ENCODE results near the gene TNFAIP8L1. TPM values are rescaled to one million over a fixed set of nuclear protein-coding genes. Genes with fewer than 3 reads are reported as not detected.

Gene TNFAIP8L1
- total and polyA plus RNA-seq, 2 donors from 2014 or later: 11.5 to 16.0 TPM

DNA sequence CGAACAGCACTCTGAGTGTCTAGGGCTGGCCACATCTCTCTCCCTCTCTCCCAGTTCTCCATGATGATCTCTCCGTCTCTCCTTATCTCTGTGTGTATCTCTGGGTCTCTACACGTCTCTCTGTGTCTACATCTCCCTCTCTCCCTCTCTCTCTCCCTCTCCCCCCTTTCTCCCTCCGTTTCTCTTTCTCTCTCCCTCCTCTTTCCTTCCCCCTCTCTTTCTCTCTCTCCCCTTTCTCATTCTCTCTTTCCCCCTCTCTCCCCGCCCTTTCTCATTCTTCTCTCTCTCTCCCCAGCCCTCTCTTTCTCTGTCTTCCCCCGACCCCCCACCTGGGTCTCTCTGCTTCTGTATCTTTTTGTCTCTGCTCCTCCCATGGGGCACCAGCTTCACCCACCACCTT is 21.3 kb upstream of the TNFAIP8L1 start:
- intact Hi-C loops (cut with DNase I): no loop called here
- Histone ChIP-seq H3K27ac (ENCODE audit: low read depth in 2 of 2, low read length in 2 of 2) (no peak overlapping the region), H3K27me3 (ENCODE audit: control insufficient read depth, insufficient read depth, low read length) (no peaks in the 10 kb centered on the region), H3K9me3 (ENCODE audit: control insufficient read depth in 2 of 3, insufficient read depth in 1 of 3, low read length in 3 of 3) (no peaks in the 10 kb centered on the region), H3K4me1 (ENCODE audit: control insufficient read depth in 2 of 3, insufficient read depth in 2 of 3, low read depth in 1 of 3, low read length in 3 of 3) (no peaks in the 10 kb centered on the region), H3K9ac (ENCODE audit: low read length in 3 of 3) (no peak overlapping the region), H3K4me3 (ENCODE audit: low read length in 3 of 3) (no peak overlapping the region), H3K36me3 (ENCODE audit: control insufficient read depth in 2 of 3, insufficient read depth in 3 of 3, low read length in 3 of 3) (no peaks in the 10 kb centered on the region)
- no peak for TF ChIP-seq CTCF (IDR thresholded peaks at IDR 0.05; ENCODE audit: borderline replicate concordance, extremely low read depth, insufficient read depth)
- DNase-seq (no peak), FAIRE-seq (no peak)

- no peak for TF ChIP-seq CTCF (IDR thresholded peaks at IDR 0.05; ENCODE audit: borderline replicate concordance, extremely low read depth, insufficient read depth)
- H3K4me1 ChIP-seq (ENCODE audit: control insufficient read depth in 2 of 3, insufficient read depth in 2 of 3, low read depth in 1 of 3, low read length in 3 of 3): no peaks in the 10 kb centered on the region
- no peaks in the 10 kb centered on the region for H3K36me3 ChIP-seq (ENCODE audit: control insufficient read depth in 2 of 3, insufficient read depth in 3 of 3, low read length in 3 of 3)
- no peak overlapping the region for H3K9ac ChIP-seq (ENCODE audit: low read length in 3 of 3)
- no peak for FAIRE-seq
- no peaks in the 10 kb centered on the region for H3K9me3 ChIP-seq (ENCODE audit: control insufficient read depth in 2 of 3, insufficient read depth in 1 of 3, low read length in 3 of 3)
- no peaks in the 10 kb centered on the region for H3K27me3 ChIP-seq (ENCODE audit: control insufficient read depth, insufficient read depth, low read length)
- H3K4me3 ChIP-seq (ENCODE audit: low read length in 3 of 3): no peak overlapping the region
- no peak for DNase-seq
- intact Hi-C loops (cut with DNase I): no loop called here
- H3K27ac ChIP-seq (ENCODE audit: low read depth in 2 of 2, low read length in 2 of 2): no peak overlapping the region
Observed at GRCh38 chr19:4619668-4620294, 19.5 kb upstream of the TNFAIP8L1 start.

GRCh38 chr19:4620675-4621074 is 18.6 kb upstream of the TNFAIP8L1 start:
- no peaks in the 10 kb centered on the region for H3K4me1 ChIP-seq (ENCODE audit: control insufficient read depth in 2 of 3, insufficient read depth in 2 of 3, low read depth in 1 of 3, low read length in 3 of 3)
- H3K27me3 ChIP-seq (ENCODE audit: control insufficient read depth, insufficient read depth, low read length): no peaks in the 10 kb centered on the region
- no peak overlapping the region for H3K4me3 ChIP-seq (ENCODE audit: low read length in 3 of 3)
- FAIRE-seq (no peak), DNase-seq (no peak)
- no peaks in the 10 kb centered on the region for H3K36me3 ChIP-seq (ENCODE audit: control insufficient read depth in 2 of 3, insufficient read depth in 3 of 3, low read length in 3 of 3)
- H3K27ac ChIP-seq (ENCODE audit: low read depth in 2 of 2, low read length in 2 of 2): no peak overlapping the region
- no peak overlapping the region for H3K9ac ChIP-seq (ENCODE audit: low read length in 3 of 3)
- H3K9me3 ChIP-seq (ENCODE audit: control insufficient read depth in 2 of 3, insufficient read depth in 1 of 3, low read length in 3 of 3): no peaks in the 10 kb centered on the region
- TF ChIP-seq CTCF (IDR thresholded peaks at IDR 0.05; ENCODE audit: borderline replicate concordance, extremely low read depth, insufficient read depth): no peak
- intact Hi-C loops (cut with DNase I): no loop called here

Measured in kidney (tissue), 14 donors.